WTC11 (cell line): ENCODE measurements around the gene TNFRSF14. TPM values are rescaled to one million over a fixed set of nuclear protein-coding genes. Genes with fewer than 3 reads are reported as not detected.

Experiments used
- ATAC-seq: fragments of 200-7000 bp; cut with Tn5 transposase; 2 replicates; pipeline ENCODE4 v1.10.0; 2021; ENCODE audit warnings: mild to moderate bottlenecking, moderate library complexity
- CTCF ChIA-PET: fragments of 300-600 bp; sonication (Branson Sonifier 250); formaldehyde crosslinking; loops from one replicate; lab custom pipeline; 2021; ENCODE audit warnings: antibody characterized with exemption; lab: Charles Lee
- POLR2A ChIA-PET: fragments of 350-600 bp; sonication (Branson Sonifier 250); formaldehyde crosslinking; loops from one replicate; lab custom pipeline; 2021; ENCODE audit warnings: antibody characterized with exemption; lab: Charles Lee
- DNase-seq: peaks from one replicate; pipeline ENCODE4 v3.0.0; 2021; ENCODE audit warnings: low spot score
- H3K27ac Mint-ChIP-seq: 2 replicates; pipeline ENCODE4 v1.8.0; 2021; ENCODE audit warnings: mixed read lengths
- H3K27me3 Mint-ChIP-seq: 2 replicates; pipeline ENCODE4 v1.8.0; 2021; ENCODE audit warnings: low read depth, mild to moderate bottlenecking, moderate library complexity, mixed read lengths
- H3K36me3 Mint-ChIP-seq: 2 replicates; pipeline ENCODE4 v1.8.0; 2021; ENCODE audit warnings: mixed read lengths
- H3K4me1 Mint-ChIP-seq: 2 replicates; pipeline ENCODE4 v1.8.0; 2022; ENCODE audit warnings: mixed read lengths
- H3K4me3 Mint-ChIP-seq: 2 replicates; pipeline ENCODE4 v1.8.0; 2021; ENCODE audit warnings: mild to moderate bottlenecking, moderate library complexity, mixed read lengths
- H3K9me3 Mint-ChIP-seq: 2 replicates; pipeline ENCODE4 v1.8.0; 2021; ENCODE audit warnings: mixed read lengths
- CREM ChIP-seq: sonication (generic); formaldehyde crosslinking; IDR thresholded peaks from 2 replicates; pipeline ENCODE4 v1.8.1; 2022; ENCODE audit warnings: mild to moderate bottlenecking, missing genetic modification reagents, moderate library complexity
- ELF4 ChIP-seq: sonication (generic); formaldehyde crosslinking; IDR thresholded peaks from 2 replicates; pipeline ENCODE4 v1.8.1; 2022; ENCODE audit warnings: low read depth, mild to moderate bottlenecking, moderate library complexity, missing genetic modification reagents
- FOXP1 ChIP-seq: sonication (generic); formaldehyde crosslinking; IDR thresholded peaks from 2 replicates; pipeline ENCODE4 v1.8.0; 2022; ENCODE audit warnings: missing genetic modification reagents, mild to moderate bottlenecking, moderate library complexity, borderline replicate concordance
- HMGA2 ChIP-seq: fragments of 250-450 bp; sonication (Bioruptor Pico); IDR thresholded peaks from 2 replicates; pipeline ENCODE4 v1.4.0; 2021; ENCODE audit warnings: mild to moderate bottlenecking, moderate library complexity
- JUN ChIP-seq: sonication (generic); formaldehyde crosslinking; IDR thresholded peaks from 2 replicates; pipeline ENCODE4 v1.8.0; 2023; ENCODE audit warnings: mild to moderate bottlenecking, missing genetic modification reagents
- PRRX2 ChIP-seq: fragments of 250-450 bp; sonication (Bioruptor Pico); IDR thresholded peaks from 2 replicates; pipeline ENCODE4 v1.8.0; 2021; ENCODE audit warnings: mild to moderate bottlenecking
- SMAD3 ChIP-seq: sonication (generic); formaldehyde crosslinking; IDR thresholded peaks from 2 replicates; pipeline ENCODE4 v1.8.0; 2022; ENCODE audit warnings: missing genetic modification reagents, mild to moderate bottlenecking, borderline replicate concordance
- TCF7 ChIP-seq: sonication (generic); formaldehyde crosslinking; IDR thresholded peaks from 2 replicates; pipeline ENCODE4 v1.8.0; 2022; ENCODE audit warnings: mild to moderate bottlenecking, low read depth, missing genetic modification reagents, moderate library complexity
- TEAD1 ChIP-seq: sonication (generic); formaldehyde crosslinking; IDR thresholded peaks from 2 replicates; pipeline ENCODE4 v1.8.0; 2022; ENCODE audit warnings: mild to moderate bottlenecking, missing genetic modification reagents
- ZNF263 ChIP-seq: sonication (generic); formaldehyde crosslinking; IDR thresholded peaks from 2 replicates; pipeline ENCODE4 v1.8.1; 2022; ENCODE audit warnings: low read depth, mild to moderate bottlenecking, moderate library complexity, missing genetic modification reagents
- total RNA-seq: library from RNA; stranded (reverse); gene quantifications from 3 replicates; pipeline ENCODE4 v1.2.3, GENCODE V29; 2021
- TF ChIP-seq, protein P1 (sequence below): fragments of 250-450 bp; sonication (Bioruptor Pico); IDR thresholded peaks from 2 replicates; pipeline ENCODE4 v1.9.0; 2021; ENCODE audit warnings: mild to moderate bottlenecking, borderline replicate concordance
- TF ChIP-seq, protein P2 (sequence below): sonication (generic); formaldehyde crosslinking; conservative IDR thresholded peaks from 2 replicates; pipeline ENCODE4 v1.8.1; 2022; ENCODE audit warnings: mild to moderate bottlenecking, missing genetic modification reagents
- TF ChIP-seq, protein P3 (sequence below): sonication (generic); formaldehyde crosslinking; IDR thresholded peaks from 2 replicates; pipeline ENCODE4 v1.8.1; 2022; ENCODE audit warnings: mild to moderate bottlenecking, missing genetic modification reagents, moderate library complexity, borderline replicate concordance
- TF ChIP-seq, protein P4 (sequence below): sonication (generic); formaldehyde crosslinking; IDR thresholded peaks from 2 replicates; pipeline ENCODE4 v1.8.0; 2022; ENCODE audit warnings: mild to moderate bottlenecking, missing genetic modification reagents
- TF ChIP-seq, protein P5 (sequence below): sonication (generic); formaldehyde crosslinking; IDR thresholded peaks from 2 replicates; pipeline ENCODE4 v1.8.0; 2022; ENCODE audit warnings: missing genetic modification reagents
- TF ChIP-seq, protein P6 (sequence below): sonication (generic); formaldehyde crosslinking; IDR thresholded peaks from 2 replicates; pipeline ENCODE4 v1.8.1; 2023; ENCODE audit warnings: mild to moderate bottlenecking, moderate library complexity, missing genetic modification reagents
- TF ChIP-seq, protein P7 (sequence below): fragments of 200-600 bp; IDR thresholded peaks from 2 replicates; pipeline ENCODE4 v1.8.0; 2022; ENCODE audit warnings: antibody characterized with exemption

TNFRSF14 gene
- total RNA-seq, 1 experiment from 2014 or later, result 0.87 TPM

DNA sequence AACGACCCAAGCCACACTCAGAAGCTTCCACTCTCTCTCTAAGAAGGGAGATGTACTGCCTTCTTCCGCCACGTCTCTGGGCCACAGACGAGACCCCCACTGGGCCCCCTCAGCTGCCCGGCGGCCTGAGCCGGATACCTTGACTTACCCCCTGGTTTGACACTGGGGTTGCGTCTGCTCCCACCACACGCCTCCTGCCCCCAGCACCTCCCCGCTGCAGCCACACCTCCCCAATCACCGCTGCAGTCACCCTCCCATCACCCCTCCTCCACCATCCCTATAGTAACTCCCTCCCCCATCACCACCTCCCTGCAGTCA, 40.4 kb upstream of the TNFRSF14 start:
- H3K27me3 Mint-ChIP-seq, result no peaks in the 10 kb centered on the region
- CTCF ChIA-PET, result interaction anchor here (1.4 kb wide), 1 partner anchor 8 kb away, joined by 4 read pairs; no protein-coding TSS in a partner anchor
- no peaks in the 10 kb centered on the region for H3K4me1 Mint-ChIP-seq
- H3K36me3 Mint-ChIP-seq, result peaks cover 23% of the 10 kb centered on the region
- H3K4me3 Mint-ChIP-seq, result no peak overlapping the region
- H3K27ac Mint-ChIP-seq, result no peak overlapping the region
- no peak for TF ChIP-seq TEAD1 (CRISPR knock-in tag)
- TF ChIP-seq FOXP1 (CRISPR knock-in tag), result no peak
- DNase-seq (no peak), ATAC-seq (no peak)
- H3K9me3 Mint-ChIP-seq, result no peaks in the 10 kb centered on the region
- POLR2A ChIA-PET, result no interaction called here

DNA sequence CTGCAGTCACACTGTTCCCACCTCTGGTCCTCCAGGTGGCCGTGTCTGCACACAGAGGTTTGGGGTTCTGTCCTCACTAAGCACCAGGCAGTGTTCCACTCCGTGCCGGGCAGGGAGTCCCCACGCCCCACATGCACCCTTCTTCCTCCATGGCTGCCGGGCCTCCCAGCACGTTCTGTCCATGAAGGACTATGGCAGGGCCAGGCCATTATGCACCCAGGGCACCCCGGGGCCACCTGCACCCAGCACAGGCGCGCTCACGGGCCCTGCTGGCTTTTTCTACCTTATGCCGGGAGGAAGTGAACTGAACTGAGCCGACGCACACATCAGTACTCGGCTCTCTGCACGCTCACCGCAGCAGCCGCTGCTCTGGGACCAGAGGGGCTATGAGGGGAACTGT, 40.0 kb upstream of the TNFRSF14 start:
- POLR2A ChIA-PET, result no interaction called here
- H3K4me3 Mint-ChIP-seq, result no peak overlapping the region
- ATAC-seq, result no peak
- peaks cover 27% of the 10 kb centered on the region for H3K36me3 Mint-ChIP-seq
- CTCF ChIA-PET, result no interaction called here
- H3K27ac Mint-ChIP-seq, result no peak overlapping the region
- no peaks in the 10 kb centered on the region for H3K27me3 Mint-ChIP-seq
- no peaks in the 10 kb centered on the region for H3K4me1 Mint-ChIP-seq
- no peak for DNase-seq
- no peaks in the 10 kb centered on the region for H3K9me3 Mint-ChIP-seq
- TF ChIP-seq ELF4 (CRISPR knock-in tag) (no peak), HMGA2 (CRISPR knock-in tag) (no peak), TEAD1 (CRISPR knock-in tag) (no peak), PRRX2 (CRISPR knock-in tag) (no peak)
- TF ChIP-seq, protein P1, sequence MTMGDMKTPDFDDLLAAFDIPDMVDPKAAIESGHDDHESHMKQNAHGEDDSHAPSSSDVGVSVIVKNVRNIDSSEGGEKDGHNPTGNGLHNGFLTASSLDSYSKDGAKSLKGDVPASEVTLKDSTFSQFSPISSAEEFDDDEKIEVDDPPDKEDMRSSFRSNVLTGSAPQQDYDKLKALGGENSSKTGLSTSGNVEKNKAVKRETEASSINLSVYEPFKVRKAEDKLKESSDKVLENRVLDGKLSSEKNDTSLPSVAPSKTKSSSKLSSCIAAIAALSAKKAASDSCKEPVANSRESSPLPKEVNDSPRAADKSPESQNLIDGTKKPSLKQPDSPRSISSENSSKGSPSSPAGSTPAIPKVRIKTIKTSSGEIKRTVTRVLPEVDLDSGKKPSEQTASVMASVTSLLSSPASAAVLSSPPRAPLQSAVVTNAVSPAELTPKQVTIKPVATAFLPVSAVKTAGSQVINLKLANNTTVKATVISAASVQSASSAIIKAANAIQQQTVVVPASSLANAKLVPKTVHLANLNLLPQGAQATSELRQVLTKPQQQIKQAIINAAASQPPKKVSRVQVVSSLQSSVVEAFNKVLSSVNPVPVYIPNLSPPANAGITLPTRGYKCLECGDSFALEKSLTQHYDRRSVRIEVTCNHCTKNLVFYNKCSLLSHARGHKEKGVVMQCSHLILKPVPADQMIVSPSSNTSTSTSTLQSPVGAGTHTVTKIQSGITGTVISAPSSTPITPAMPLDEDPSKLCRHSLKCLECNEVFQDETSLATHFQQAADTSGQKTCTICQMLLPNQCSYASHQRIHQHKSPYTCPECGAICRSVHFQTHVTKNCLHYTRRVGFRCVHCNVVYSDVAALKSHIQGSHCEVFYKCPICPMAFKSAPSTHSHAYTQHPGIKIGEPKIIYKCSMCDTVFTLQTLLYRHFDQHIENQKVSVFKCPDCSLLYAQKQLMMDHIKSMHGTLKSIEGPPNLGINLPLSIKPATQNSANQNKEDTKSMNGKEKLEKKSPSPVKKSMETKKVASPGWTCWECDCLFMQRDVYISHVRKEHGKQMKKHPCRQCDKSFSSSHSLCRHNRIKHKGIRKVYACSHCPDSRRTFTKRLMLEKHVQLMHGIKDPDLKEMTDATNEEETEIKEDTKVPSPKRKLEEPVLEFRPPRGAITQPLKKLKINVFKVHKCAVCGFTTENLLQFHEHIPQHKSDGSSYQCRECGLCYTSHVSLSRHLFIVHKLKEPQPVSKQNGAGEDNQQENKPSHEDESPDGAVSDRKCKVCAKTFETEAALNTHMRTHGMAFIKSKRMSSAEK (CRISPR knock-in tag), result no peak
- TF ChIP-seq, protein P2, sequence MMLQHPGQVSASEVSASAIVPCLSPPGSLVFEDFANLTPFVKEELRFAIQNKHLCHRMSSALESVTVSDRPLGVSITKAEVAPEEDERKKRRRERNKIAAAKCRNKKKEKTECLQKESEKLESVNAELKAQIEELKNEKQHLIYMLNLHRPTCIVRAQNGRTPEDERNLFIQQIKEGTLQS (CRISPR knock-in tag), result no peak
- TF ChIP-seq, protein P3, sequence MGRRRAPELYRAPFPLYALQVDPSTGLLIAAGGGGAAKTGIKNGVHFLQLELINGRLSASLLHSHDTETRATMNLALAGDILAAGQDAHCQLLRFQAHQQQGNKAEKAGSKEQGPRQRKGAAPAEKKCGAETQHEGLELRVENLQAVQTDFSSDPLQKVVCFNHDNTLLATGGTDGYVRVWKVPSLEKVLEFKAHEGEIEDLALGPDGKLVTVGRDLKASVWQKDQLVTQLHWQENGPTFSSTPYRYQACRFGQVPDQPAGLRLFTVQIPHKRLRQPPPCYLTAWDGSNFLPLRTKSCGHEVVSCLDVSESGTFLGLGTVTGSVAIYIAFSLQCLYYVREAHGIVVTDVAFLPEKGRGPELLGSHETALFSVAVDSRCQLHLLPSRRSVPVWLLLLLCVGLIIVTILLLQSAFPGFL (CRISPR knock-in tag), result no peak

DNA sequence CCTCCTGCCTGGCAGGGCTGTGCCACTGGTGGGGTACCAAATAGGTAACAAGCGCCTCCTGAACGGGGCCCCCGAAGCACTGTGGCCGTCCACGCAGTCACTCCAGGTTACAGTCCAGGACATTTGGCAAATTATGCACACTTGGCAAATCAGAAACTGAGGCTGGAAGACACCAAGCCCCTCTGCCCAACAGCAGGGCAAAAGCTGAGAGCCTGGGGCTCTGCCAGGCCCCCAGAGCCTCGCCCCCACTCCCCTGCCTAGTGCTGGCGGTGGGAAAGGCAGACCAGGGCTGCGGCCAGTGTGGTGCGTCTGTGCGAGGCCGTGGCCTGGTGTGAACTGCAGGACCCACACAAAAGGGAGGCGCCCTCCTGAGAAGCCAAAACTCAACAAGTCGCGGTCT, 39.2 kb upstream of the TNFRSF14 start:
- Mint-ChIP-seq H3K27ac (no peak overlapping the region), H3K9me3 (no peaks in the 10 kb centered on the region), H3K4me3 (no peak overlapping the region), H3K4me1 (no peaks in the 10 kb centered on the region), H3K27me3 (no peaks in the 10 kb centered on the region), H3K36me3 (peaks cover 24% of the 10 kb centered on the region)
- ATAC-seq (no peak), DNase-seq (no peak)
- ChIA-PET POLR2A (no interaction called here), CTCF (no interaction called here)
- TF ChIP-seq, protein P4, sequence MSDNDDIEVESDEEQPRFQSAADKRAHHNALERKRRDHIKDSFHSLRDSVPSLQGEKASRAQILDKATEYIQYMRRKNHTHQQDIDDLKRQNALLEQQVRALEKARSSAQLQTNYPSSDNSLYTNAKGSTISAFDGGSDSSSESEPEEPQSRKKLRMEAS (CRISPR knock-in tag), result no peak
- TF ChIP-seq JUN (CRISPR knock-in tag), result no peak
- TF ChIP-seq TCF7, result no peak
- TF ChIP-seq, protein P5, sequence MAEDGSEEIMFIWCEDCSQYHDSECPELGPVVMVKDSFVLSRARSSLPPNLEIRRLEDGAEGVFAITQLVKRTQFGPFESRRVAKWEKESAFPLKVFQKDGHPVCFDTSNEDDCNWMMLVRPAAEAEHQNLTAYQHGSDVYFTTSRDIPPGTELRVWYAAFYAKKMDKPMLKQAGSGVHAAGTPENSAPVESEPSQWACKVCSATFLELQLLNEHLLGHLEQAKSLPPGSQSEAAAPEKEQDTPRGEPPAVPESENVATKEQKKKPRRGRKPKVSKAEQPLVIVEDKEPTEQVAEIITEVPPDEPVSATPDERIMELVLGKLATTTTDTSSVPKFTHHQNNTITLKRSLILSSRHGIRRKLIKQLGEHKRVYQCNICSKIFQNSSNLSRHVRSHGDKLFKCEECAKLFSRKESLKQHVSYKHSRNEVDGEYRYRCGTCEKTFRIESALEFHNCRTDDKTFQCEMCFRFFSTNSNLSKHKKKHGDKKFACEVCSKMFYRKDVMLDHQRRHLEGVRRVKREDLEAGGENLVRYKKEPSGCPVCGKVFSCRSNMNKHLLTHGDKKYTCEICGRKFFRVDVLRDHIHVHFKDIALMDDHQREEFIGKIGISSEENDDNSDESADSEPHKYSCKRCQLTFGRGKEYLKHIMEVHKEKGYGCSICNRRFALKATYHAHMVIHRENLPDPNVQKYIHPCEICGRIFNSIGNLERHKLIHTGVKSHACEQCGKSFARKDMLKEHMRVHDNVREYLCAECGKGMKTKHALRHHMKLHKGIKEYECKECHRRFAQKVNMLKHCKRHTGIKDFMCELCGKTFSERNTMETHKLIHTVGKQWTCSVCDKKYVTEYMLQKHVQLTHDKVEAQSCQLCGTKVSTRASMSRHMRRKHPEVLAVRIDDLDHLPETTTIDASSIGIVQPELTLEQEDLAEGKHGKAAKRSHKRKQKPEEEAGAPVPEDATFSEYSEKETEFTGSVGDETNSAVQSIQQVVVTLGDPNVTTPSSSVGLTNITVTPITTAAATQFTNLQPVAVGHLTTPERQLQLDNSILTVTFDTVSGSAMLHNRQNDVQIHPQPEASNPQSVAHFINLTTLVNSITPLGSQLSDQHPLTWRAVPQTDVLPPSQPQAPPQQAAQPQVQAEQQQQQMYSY (CRISPR knock-in tag), result no peak
- no peak for TF ChIP-seq TEAD1 (CRISPR knock-in tag)
- no peak for TF ChIP-seq ZNF263 (CRISPR knock-in tag)
- TF ChIP-seq, protein P6, sequence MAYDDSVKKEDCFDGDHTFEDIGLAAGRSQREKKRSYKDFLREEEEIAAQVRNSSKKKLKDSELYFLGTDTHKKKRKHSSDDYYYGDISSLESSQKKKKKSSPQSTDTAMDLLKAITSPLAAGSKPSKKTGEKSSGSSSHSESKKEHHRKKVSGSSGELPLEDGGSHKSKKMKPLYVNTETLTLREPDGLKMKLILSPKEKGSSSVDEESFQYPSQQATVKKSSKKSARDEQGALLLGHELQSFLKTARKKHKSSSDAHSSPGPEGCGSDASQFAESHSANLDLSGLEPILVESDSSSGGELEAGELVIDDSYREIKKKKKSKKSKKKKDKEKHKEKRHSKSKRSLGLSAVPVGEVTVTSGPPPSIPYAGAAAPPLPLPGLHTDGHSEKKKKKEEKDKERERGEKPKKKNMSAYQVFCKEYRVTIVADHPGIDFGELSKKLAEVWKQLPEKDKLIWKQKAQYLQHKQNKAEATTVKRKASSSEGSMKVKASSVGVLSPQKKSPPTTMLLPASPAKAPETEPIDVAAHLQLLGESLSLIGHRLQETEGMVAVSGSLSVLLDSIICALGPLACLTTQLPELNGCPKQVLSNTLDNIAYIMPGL, result no peak
- TF ChIP-seq, protein P2 (CRISPR knock-in tag), result no peak
- no peak for TF ChIP-seq CREM (CRISPR knock-in tag)
- TF ChIP-seq, protein P7, sequence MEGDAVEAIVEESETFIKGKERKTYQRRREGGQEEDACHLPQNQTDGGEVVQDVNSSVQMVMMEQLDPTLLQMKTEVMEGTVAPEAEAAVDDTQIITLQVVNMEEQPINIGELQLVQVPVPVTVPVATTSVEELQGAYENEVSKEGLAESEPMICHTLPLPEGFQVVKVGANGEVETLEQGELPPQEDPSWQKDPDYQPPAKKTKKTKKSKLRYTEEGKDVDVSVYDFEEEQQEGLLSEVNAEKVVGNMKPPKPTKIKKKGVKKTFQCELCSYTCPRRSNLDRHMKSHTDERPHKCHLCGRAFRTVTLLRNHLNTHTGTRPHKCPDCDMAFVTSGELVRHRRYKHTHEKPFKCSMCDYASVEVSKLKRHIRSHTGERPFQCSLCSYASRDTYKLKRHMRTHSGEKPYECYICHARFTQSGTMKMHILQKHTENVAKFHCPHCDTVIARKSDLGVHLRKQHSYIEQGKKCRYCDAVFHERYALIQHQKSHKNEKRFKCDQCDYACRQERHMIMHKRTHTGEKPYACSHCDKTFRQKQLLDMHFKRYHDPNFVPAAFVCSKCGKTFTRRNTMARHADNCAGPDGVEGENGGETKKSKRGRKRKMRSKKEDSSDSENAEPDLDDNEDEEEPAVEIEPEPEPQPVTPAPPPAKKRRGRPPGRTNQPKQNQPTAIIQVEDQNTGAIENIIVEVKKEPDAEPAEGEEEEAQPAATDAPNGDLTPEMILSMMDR, result no peak
- no peak for TF ChIP-seq SMAD3
